Stimulated activated naive CD8-positive, alpha-beta T cell treated with anti-CD3 and anti-CD28 coated beads, Interleukin-15, Interleukin-2, amounts not matched to agents 100 U/mL and 50 U/mL, for 24 hours (primary cell): ENCODE data around the gene USH2A.

Experiments
- ATAC-seq: fragments of 150-1000 bp; cut with Tn5 transposase; one replicate; pipeline ENCODE4 v1.10.0; 2021
- DNase-seq: peaks from one replicate; pipeline ENCODE4 v3.0.0; 2021

Gene USH2A

GRCh38 chr1:216123446-216124191 lies 299.6 kb downstream of the USH2A start:
- ATAC-seq (no peak), DNase-seq (no peak)

- DNase-seq: no peak
Measured at GRCh38 chr1:216119600-216119999, 303.6 kb downstream of the USH2A start.

DNA sequence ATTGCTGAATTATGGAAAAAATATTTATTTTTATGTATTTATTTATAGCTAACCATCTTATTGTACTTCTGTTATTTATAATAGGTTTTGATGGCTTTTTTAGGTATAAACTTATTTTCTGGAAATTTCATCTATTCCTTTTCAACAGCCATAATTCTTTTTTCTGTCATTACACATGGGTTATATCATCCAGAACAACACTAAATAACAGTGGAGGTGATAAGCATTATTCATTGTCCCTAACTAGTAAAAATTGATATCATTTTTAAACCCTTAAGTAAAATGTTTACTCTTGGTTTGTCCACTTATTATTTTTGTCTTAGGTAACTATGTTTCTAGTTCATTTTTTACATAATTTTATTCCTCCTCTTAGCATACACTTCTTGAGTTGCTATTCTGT lies 309.1 kb downstream of the USH2A start:
- DNase-seq (no peak), ATAC-seq (no peak)

More at GRCh38 chr1:216119600-216119999, 303.6 kb downstream of the USH2A start:
- no peak for ATAC-seq

DNA sequence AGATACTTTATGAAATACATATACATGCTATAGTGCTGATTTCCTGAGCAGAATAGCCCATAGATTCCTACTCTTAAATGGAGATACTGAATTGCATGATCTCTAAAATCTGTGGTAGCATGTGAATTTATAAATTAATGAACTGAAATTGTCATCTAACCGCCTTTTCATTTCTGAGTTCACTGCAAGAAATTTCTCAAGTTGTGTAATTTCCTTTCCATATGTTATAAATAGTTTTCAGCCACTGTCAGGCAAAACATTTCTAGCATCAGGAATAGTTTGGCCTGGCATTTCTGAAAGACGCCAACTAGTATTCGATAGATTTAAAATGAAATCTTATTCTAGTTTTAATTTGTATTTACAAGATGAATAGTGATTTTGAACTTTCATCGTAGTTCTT lies 310.1 kb downstream of the USH2A start:
- ATAC-seq (no peak), DNase-seq (no peak)

GRCh38 chr1:216111842-216112241 lies 311.4 kb downstream of the USH2A start:
- DNase-seq (no peak), ATAC-seq (no peak)

DNA sequence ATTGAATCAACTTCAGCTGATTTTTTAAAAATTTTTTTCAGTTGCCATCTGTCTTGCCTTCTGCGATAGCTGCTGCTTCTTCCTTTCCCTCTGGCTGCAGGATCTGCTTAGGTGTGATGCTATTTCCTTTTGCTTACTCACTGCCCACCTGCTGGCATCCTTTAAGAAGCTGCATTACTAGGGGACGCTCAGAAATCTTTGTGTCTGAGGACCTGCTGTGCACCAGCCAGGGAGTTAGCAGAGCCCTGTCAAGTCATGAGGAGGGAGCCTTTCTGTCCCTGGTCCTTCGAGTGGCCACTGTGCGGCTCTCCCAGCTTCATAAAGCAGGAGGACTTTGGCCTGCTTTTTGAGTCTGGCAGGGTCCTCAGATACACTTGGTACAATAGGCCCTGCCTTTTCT lies 327.8 kb downstream of the USH2A start:
- ATAC-seq: no peak

DNA sequence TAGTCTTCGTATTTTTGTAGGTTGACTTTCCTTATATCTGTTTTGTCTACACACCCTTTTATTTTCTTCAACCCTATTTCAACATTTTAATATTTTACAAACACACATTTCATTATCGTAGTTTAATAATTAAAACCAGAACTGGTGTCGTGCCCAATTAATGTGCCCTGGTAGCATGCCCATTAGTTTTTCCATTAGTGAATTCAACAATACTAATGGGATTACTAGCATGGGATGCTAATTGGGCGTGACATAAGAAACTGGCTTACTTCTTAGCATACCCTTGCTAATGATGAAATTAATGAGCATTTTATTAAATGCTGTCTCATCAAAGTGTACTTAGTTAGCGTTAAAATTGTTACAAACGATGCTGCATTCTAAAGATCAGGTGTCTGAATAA lies 332.7 kb downstream of the USH2A start:
- DNase-seq (no peak), ATAC-seq (no peak)

More for the DNA sequence above, 327.8 kb downstream of the USH2A start:
- DNase-seq: no peak

- DNase-seq (no peak), ATAC-seq (no peak)
Measured at GRCh38 chr1:216086678-216087077, 336.6 kb downstream of the USH2A start.

DNA sequence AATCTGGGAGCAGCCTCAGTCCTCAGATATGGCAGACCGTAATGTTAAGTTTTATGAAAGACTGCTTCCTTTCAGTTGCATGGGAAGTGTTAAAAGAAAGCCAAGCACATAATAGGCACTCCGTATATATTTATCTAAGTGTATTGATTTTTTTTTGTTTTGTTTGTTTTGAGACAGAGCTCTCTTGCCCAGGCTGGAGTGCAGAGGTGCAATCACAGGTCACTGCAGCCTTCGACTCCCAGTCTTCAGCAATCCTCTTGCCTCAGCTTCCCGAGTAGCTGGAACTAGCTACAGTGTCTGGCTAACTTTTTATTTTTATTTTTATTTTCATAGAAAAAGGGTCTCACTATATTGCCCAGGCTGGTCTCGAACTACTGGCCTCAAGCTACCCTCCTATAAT lies 341.8 kb downstream of the USH2A start:
- ATAC-seq (no peak), DNase-seq (no peak)

DNA sequence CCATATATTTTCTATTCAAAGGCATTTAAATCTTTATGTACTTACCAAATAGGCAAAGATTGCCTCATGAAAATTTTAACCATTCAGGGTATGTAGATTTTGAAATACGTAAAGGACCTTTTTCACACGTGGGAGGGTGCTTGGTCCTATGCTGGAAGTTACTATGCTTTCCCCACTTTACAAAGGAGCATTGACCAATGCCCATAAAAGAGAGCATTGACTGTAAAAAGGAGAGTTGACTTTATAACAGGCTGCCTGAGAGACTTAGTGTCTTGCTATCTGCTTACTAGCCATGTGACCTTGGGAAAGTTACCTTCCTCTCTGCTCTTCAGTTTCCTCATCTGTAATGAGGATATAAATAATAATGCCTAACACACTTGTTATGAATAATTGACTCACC lies 346.5 kb downstream of the USH2A start:
- no peak for DNase-seq
- no peak for ATAC-seq

GRCh38 chr1:216075339-216075738 lies 347.9 kb downstream of the USH2A start:
- ATAC-seq (no peak), DNase-seq (no peak)

GRCh38 chr1:216073793-216074595 lies 349.3 kb downstream of the USH2A start:
- ATAC-seq: no peak
- no peak for DNase-seq

DNA sequence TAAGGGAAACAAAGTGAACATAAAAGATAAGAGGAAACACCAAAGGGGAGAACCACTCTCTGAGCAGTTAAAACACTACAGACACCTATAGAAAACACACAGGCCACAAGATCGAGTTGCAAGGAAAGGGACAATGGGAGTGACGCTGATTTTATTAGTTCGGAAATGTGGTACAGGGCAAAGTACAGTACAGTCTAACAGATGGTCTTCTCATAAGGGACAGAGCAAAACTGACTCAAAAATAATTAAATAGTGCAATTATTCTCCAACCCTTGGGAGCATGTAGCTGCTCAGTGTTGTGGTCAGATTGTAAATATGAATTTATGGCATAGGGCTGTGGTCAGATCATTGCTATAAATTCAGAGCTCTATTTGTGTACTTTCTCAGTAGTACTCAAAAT lies 352.0 kb downstream of the USH2A start:
- ATAC-seq: no peak
- no peak for DNase-seq

DNA sequence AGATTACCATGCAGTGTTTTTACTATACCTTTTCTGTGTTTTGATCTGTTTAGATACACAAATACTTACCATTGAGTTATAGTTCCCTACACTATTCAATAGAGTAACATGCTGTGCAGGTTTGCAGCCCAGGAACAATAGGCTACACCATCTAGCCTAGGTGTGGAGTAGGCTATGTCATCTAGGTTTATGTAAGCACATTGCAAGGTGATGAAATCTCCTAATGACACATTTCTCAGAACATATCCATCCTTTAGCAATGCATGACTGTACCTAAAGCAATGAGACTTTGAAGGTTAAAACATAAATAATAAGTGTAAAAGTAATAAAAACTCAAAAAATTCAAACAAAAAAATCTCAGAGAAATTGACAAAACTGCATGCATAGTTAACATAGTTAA lies 358.6 kb downstream of the USH2A start:
- no peak for DNase-seq
- ATAC-seq: no peak

DNA sequence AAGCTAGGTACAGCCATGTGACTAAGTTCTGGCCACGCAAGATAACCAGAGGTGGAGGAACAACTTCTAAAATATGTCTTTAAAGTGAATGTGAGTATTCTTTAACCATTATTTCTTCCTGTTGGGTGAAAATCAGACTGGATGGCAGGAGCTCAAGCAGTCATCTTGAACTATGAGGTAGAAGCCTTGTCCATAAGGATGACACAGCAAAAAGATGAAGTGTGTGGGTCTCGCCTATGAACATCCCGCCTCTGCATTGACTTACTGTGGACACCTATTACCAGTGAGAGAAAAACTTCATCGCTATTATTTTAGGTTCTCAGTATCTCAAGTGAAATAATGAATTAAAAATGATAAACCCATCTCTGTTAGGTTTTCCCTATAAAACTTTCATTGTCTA lies 365.3 kb downstream of the USH2A start:
- ATAC-seq (no peak), DNase-seq (no peak)

GRCh38 chr1:216057063-216057462 lies 366.2 kb downstream of the USH2A start:
- no peak for DNase-seq
- ATAC-seq: no peak

DNA sequence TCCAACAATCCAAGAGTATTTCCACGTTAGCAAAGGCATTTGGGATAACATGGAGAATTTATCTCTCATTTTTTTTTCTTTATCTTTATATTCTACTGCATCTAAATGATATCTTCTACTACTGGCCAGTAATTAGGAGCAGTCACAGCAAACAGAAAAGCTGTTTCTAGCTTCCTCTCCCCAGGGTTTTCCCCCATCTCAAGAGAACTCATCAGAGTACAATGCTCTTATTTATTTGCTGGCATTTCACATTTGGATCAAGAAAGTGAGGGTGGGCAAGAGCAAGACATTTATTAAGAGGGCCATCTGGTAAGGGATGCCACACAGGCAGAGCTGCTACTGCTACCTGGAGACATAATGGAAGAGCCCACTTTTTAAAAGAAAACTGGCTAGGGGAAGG lies 368.2 kb downstream of the USH2A start:
- ATAC-seq (no peak), DNase-seq (no peak)

GRCh38 chr1:216054600-216054999 lies 368.6 kb downstream of the USH2A start:
- ATAC-seq (no peak), DNase-seq (no peak)

DNA sequence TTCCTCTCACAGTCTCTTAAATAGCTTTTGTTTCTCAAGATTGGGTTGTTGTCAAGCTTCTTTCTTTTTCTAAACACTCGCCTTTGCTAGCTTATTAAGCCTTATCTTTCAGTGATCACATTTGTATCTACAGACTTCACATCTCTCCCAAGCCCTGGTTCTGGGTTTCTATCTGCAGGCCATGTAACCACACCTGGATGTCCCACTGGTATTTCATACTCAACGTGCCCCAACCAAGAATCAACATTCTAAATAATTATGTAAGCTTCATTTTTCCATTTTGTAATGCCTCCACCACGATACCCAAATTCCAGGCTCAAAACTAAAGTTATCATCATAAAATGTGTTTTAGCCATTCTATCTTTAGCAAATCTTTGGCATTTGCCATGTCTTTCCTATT lies 372.2 kb downstream of the USH2A start:
- DNase-seq: no peak
- no peak for ATAC-seq

DNA sequence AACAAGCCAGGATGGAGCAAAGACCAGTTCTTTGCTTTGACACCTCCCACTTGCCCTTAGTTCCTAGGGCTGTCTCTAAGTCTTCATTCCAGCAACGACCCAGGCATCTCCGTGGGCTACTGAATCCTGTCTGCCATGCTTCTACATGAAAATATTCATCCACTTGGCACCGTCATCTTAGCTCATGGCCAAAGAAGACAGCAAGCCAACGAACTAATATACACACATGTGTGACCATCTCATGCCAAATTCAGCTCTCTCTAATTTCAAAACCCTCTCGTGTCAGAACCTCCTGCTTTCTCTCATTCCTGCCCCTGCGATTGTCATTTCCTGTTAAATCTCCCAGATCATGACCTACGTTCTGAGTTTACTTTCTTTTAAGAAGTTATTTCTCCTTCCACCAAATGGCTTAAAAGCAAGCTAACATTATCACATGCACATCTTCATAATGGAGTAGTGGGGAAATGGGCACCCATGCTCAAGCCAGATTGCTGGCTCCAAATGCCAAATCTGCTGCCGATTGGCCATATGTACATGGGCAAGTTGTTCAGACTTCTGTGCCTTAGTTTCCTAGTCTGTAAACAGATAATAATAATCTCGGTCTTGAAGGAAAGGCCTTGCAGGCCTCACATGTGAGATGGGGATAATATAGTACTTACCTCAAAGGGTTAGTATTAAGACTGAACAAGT lies 373.4 kb downstream of the USH2A start:
- DNase-seq (no peak), ATAC-seq (no peak)

- ATAC-seq (no peak), DNase-seq (no peak)
Measured at GRCh38 chr1:216047811-216048572, 375.3 kb downstream of the USH2A start.

GRCh38 chr1:216046336-216046735 lies 376.9 kb downstream of the USH2A start:
- no peak for ATAC-seq

More at GRCh38 chr1:216046336-216046735, 376.9 kb downstream of the USH2A start:
- DNase-seq: no peak
